Measurements from ENCODE around the gene MASP1.

Gene MASP1

DNA sequence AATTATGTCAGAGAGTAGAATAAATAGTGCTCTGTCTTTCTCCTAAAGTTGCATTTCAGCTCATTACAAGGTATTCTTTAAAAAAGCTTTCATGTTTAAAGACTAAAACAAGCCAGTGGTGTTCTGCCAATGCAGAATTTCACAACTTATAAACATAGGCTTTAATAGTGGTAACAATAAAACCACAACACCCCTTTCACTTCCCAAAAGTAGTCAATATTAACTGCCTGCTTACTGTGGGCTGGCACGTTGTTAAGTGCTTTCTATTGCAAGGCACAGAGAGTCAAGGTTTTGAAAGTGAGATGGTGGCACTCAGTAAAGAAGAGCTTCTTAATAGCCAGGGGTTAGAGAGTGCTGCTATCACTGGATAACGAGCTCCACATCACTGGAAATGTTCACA, 102.6 kb downstream of the MASP1 start:
- Histone ChIP-seq H3K36me3 (ENCODE audit: insufficient read depth) (no peaks in the 10 kb centered on the region), H3K4me3 (IDR thresholded peaks at IDR 0.05; ENCODE audit: insufficient read depth, low read depth, low read length) (no peak overlapping the region), H3K9ac (no peak overlapping the region), H4K20me1 (ENCODE audit: insufficient read depth) (no peaks in the 10 kb centered on the region), H3K79me2 (ENCODE audit: insufficient read depth, low read depth) (no peaks in the 10 kb centered on the region), H3K27me3 (ENCODE audit: insufficient read depth, low read depth) (no peaks in the 10 kb centered on the region), H2AFZ (ENCODE audit: low read depth) (no peak overlapping the region), H3K4me2 (no peak overlapping the region), H3K27ac (no peak overlapping the region), H3K4me1 (ENCODE audit: low read depth, poor library complexity, severe bottlenecking) (no peaks in the 10 kb centered on the region)
- TF ChIP-seq, protein P1, sequence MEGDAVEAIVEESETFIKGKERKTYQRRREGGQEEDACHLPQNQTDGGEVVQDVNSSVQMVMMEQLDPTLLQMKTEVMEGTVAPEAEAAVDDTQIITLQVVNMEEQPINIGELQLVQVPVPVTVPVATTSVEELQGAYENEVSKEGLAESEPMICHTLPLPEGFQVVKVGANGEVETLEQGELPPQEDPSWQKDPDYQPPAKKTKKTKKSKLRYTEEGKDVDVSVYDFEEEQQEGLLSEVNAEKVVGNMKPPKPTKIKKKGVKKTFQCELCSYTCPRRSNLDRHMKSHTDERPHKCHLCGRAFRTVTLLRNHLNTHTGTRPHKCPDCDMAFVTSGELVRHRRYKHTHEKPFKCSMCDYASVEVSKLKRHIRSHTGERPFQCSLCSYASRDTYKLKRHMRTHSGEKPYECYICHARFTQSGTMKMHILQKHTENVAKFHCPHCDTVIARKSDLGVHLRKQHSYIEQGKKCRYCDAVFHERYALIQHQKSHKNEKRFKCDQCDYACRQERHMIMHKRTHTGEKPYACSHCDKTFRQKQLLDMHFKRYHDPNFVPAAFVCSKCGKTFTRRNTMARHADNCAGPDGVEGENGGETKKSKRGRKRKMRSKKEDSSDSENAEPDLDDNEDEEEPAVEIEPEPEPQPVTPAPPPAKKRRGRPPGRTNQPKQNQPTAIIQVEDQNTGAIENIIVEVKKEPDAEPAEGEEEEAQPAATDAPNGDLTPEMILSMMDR (conservative IDR thresholded peaks at IDR 0.05; ENCODE audit: low read depth, low read length): no peak

DNA sequence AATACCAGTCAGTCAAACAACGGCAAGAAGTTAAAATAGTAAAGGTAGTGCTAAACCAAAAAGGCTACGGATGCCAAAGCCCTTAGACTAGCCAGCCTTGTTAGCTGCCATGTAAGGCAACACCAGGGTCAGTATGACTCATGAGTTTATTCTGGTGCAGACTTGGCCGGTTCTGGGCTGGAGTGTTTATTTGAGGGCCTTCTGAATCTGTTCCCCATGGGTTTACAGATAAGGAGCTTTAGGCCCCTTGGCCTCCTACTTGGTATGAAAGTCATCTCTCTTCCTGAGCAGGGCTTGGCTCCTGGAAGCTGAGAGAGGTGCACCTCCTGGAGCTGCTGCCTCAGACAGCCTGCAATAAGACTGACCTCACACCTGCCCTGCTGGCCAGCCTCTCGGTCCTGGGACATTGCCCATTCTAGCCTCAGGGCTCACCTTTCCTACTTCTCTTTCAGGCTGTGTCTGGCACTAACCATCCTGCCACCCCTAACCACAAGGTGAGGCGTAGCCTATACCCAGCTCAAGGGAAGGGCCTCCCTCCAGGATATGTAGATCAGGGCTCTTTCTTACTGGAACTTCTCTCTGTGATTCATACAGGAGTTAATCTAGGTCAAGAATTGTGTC, 104.6 kb downstream of the MASP1 start:
- H3K4me3 ChIP-seq (IDR thresholded peaks at IDR 0.05; ENCODE audit: insufficient read depth, low read depth, low read length): no peak overlapping the region

DNA sequence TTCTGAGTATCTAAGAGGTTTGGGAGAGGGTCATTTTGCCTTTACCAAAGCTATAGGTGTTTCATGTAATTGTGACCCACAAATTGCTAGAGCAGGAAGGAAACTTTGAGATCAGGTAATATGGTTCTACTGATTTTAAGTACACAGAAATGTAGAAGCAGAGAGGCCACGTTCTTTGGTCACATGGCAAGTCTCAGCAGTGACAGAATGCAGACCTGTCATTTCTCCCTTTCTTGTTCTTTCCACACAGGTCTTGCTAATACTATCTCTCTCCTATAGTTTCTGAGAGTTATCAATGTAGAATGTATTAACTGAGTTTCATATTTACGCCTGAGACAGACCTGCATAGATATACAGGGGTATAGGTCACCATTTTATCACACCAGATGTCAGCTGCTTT, 105.2 kb downstream of the MASP1 start:
- TF ChIP-seq, protein P1 (conservative IDR thresholded peaks at IDR 0.05; ENCODE audit: low read depth, low read length): no peak
- Histone ChIP-seq H3K4me2 (no peak overlapping the region), H3K4me1 (ENCODE audit: low read depth, poor library complexity, severe bottlenecking) (no peaks in the 10 kb centered on the region), H2AFZ (ENCODE audit: low read depth) (no peak overlapping the region), H3K4me3 (IDR thresholded peaks at IDR 0.05; ENCODE audit: insufficient read depth, low read depth, low read length) (no peak overlapping the region), H4K20me1 (ENCODE audit: insufficient read depth) (no peaks in the 10 kb centered on the region), H3K27ac (no peak overlapping the region), H3K79me2 (ENCODE audit: insufficient read depth, low read depth) (no peaks in the 10 kb centered on the region), H3K36me3 (ENCODE audit: insufficient read depth) (no peaks in the 10 kb centered on the region), H3K9ac (no peak overlapping the region), H3K27me3 (ENCODE audit: insufficient read depth, low read depth) (no peaks in the 10 kb centered on the region)

More for the DNA sequence above, 104.6 kb downstream of the MASP1 start:
- Histone ChIP-seq H2AFZ (ENCODE audit: low read depth) (no peak overlapping the region), H3K27me3 (ENCODE audit: insufficient read depth, low read depth) (no peaks in the 10 kb centered on the region), H3K4me2 (no peak overlapping the region), H4K20me1 (ENCODE audit: insufficient read depth) (no peaks in the 10 kb centered on the region), H3K79me2 (ENCODE audit: insufficient read depth, low read depth) (no peaks in the 10 kb centered on the region), H3K27ac (no peak overlapping the region), H3K4me1 (ENCODE audit: low read depth, poor library complexity, severe bottlenecking) (no peaks in the 10 kb centered on the region), H3K36me3 (ENCODE audit: insufficient read depth) (no peaks in the 10 kb centered on the region), H3K9ac (no peak overlapping the region)
- TF ChIP-seq, protein P1 (conservative IDR thresholded peaks at IDR 0.05; ENCODE audit: low read depth, low read length): no peak

- Histone ChIP-seq H3K79me2 (ENCODE audit: insufficient read depth, low read depth) (no peaks in the 10 kb centered on the region), H2AFZ (ENCODE audit: low read depth) (no peak overlapping the region), H3K9ac (no peak overlapping the region), H3K4me1 (ENCODE audit: low read depth, poor library complexity, severe bottlenecking) (no peaks in the 10 kb centered on the region), H3K27ac (no peak overlapping the region), H3K4me3 (IDR thresholded peaks at IDR 0.05; ENCODE audit: insufficient read depth, low read depth, low read length) (no peak overlapping the region), H3K27me3 (ENCODE audit: insufficient read depth, low read depth) (no peaks in the 10 kb centered on the region), H4K20me1 (ENCODE audit: insufficient read depth) (no peaks in the 10 kb centered on the region), H3K4me2 (no peak overlapping the region), H3K36me3 (ENCODE audit: insufficient read depth) (no peaks in the 10 kb centered on the region)
- TF ChIP-seq, protein P1 (conservative IDR thresholded peaks at IDR 0.05; ENCODE audit: low read depth, low read length): no peak
These were observed 105.8 kb downstream of the MASP1 start for GRCh38 chr3:187185759-187186158.

All from KMS-11 (cell line).